ENCODE data around the gene ACKR1.

The ACKR1 gene

DNA sequence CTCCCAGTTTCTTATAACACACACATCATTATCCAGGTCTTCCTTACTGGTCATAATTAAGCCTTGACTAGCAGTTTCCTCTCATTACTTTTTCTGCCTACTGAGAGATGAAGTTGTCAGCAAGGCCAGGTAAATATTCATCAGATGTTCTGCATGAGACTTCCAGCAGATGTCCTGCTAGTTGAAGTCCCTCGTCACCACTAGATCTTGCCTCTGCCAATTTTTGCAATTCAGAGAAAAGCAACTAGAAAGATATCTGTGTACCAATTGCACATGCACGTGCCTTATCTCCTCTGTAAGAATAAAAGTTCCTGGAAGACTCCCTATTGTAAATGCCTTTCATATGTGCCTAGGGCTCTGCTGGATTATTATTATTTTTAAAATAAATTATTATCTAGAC lies 18.3 kb downstream of the ACKR1 start:
- no peak for DNase-seq

DNA sequence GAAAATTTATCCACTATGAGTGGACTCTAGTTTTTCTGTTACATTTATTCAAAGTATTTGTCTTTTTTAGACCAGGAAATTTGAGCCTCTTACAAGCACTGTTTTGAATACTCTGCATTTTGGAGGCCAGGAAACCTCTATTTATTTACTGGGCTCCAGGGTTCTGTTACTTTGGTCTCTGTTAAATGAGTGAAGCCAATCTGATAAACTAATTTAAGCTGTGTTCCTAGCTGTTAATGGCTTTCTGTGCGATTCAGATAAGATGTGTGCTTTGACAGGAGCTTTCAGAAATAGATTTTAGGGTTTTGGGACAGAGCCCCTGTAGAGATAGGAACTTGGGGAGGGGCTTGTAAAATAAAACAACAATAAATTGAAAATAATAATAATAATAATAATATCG lies 23.9 kb downstream of the ACKR1 start:
- DNase-seq: no peak

DNA sequence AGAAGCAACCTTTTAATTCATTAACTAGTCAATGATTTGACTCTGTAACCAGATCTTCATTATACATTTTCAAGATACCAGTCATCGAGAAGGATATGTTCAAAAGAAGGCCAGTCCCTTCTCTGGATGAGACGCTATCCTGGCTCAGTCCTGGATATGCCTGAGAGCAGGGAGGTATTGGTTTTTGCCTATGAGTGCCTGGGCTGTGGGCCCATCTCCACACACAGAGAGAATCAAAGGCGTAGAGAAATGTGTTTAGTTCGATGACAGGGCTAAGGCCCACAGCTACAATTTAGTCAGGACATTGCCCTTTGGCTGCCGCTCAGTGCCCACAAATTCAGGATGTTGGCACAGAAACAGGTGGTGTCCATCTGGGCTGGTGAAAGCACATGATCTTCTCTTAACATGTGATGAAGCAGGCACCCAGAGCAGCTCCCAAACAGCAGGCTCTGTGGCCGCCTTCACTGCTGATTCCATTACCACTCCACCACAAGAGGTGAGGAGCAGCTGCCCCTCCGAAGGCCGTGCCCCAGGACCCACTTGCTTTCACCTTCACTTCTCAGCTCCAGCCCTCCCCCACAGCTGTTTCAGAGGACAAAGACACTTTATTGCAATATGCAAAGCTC lies 24.7 kb downstream of the ACKR1 start:
- DNase-seq: no peak

DNA sequence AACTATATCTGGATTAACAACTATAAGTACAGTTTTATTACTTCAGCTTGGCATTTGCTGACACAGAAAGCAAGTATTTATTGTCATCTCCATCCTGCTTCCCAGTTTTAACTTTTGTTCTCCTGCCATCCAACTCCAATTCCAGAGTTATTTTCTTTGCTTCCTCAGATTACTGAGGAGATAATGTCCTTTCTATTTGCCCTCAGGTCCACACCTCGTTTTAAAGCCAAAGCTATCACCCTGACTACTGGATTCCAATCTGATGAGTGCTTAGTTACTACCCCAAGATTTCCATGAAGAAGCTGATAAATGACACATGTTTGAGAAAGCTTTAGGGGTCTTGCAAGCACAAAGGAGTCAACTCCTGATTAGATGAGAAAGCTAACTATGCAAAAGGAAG lies 25.2 kb downstream of the ACKR1 start:
- DNase-seq: no peak

DNA sequence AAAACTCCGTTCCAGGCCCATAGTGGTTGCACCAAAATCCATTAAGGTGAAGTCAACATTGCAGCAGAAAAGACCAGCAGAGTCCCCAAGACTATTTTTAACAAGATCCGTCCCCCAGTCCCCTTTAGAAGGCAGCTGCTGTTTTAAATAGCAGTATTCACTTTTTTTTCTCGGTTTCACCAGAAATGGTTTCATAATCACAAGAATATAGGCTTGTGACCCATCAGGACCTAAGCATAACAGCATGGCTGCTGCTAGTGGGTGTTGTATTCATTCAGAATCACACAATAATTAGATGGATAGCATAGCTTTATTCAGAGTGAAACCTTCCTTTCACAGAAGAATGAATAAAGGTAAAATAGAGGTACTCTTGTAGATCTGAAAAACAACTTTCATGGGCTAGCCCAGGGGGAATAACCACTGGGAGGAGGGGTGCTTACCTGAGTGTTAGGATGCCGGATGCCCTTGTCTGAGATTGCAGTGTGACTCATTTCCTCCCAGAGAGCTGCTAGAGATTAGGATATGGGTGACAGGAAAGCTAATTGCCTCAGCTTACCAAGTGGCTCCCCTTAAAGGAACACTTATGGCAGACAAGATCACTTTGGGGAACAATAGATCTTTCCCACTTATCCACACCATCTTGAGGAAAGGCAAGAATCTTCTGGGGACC lies 35.0 kb downstream of the ACKR1 start:
- DNase-seq: no peak

DNA sequence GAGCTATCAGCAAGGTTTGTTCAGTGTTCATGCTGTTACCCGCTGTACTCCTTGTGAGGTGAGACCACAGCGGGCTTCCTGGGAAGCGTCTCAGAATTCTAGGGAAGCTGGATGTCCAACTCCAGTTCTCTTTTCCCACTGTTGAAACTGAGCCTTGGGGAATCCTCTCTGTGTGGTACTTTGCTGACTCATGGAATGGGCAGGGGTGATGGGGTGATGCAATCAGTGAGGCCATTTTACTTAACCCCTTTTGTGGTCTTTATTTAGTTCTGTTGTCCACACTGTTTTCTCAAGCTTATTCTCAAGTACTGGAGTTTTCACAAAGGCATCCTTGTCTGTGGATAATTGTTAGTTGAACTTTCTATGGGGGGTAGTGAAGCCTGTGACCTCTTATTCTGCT lies 42.6 kb downstream of the ACKR1 start:
- no peak for DNase-seq

DNA sequence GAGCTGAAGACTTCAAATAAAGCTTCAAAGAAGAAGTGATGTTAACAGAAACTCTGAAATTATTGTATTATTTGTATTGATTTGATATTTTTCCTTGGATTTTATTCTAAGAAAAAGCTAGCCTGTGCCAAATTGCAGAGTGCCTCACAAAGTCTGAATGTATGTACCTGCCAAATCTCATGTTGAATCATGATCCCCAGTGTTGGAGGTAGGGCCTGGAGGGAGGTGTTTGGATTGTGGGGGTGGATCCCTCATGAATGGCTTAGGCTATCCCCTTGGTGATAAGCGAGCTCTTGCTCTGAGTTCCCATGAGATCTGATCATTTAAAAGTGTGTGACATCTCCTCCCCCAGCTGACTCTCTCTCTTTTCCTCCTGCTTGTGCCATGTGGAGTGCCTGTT lies 43.6 kb downstream of the ACKR1 start:
- DNase-seq: no peak

DNA sequence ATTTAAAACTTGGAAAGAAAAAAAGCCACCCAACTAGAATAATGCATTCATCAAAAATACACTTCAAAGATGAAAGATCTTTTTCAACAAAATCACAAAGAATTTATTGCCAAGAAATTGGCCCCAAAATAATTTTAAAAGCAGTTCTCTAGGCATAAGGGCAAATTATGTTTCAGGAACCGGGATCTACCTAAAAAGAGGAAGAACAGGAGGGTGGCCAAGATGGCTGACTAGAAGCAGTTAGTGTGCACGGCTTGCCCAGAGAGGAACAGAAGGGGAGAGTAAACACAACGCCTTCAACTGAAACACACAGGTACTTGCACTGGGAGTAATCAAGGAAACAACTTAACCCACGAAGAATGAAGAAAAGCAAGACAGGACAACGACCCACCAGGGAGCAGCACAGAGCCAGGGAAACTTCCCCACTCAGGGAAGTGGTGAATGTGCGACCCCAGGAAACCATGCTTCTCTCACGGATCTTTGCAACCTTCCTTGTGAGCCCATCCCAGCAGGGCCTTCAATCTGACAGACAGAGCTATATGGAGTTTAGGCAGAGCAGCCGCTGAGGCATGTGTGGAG lies 46.1 kb downstream of the ACKR1 start:
- DNase-seq: no peak

All from fibroblast of skin of abdomen (primary cell).